Neutrophil (primary cell): ENCODE measurements around the gene CCNT2.

ENCODE experiments used
- H3K27ac ChIP-seq: fragments of 200-600 bp; sonication (generic); 2 replicates; pipeline ENCODE4 v1.5.1; 2016; ENCODE audit warnings: mild to moderate bottlenecking, moderate library complexity
- H3K27me3 ChIP-seq: fragments of 200-600 bp; sonication (generic); 2 replicates; pipeline ENCODE4 v1.6.0; 2016; ENCODE audit warnings: mild to moderate bottlenecking
- H3K36me3 ChIP-seq: fragments of 200-600 bp; sonication (generic); 2 replicates; pipeline ENCODE4 v1.5.1; 2017
- H3K4me1 ChIP-seq, 2 experiments: fragments of 200-600 bp in 1 of 2; sonication (generic) in 1 of 2; 1 replicate in 1 of 2; 2 replicates in 1 of 2; pipeline versions ENCODE4 v1.5.1 to v1.6.1; 2013 to 2016; ENCODE audit warnings: low read depth in 1 of 2, low read length in 1 of 2, mild to moderate bottlenecking in 1 of 2, moderate library complexity in 1 of 2; ENCODE audit not compliant: control insufficient read depth in 1 of 2, insufficient read depth in 1 of 2
- H3K4me3 ChIP-seq, 2 experiments: fragments of 200-600 bp in 1 of 2; sonication (generic) in 1 of 2; 1 replicate in 1 of 2; 2 replicates in 1 of 2; pipeline ENCODE4 v1.5.1; 2013 to 2016; ENCODE audit warnings: low read depth in 1 of 2, low read length in 1 of 2, mild to moderate bottlenecking in 1 of 2, moderate library complexity in 1 of 2
- H3K9me3 ChIP-seq: fragments of 200-600 bp; sonication (generic); 2 replicates; pipeline ENCODE4 v1.5.1; 2016
- TF ChIP-seq, protein P1 (sequence below): fragments of 200-600 bp; sonication (generic); IDR thresholded peaks from 2 replicates; pipeline ENCODE4 v1.5.1; 2016; ENCODE audit warnings: antibody characterized with exemption

CCNT2 gene

DNA sequence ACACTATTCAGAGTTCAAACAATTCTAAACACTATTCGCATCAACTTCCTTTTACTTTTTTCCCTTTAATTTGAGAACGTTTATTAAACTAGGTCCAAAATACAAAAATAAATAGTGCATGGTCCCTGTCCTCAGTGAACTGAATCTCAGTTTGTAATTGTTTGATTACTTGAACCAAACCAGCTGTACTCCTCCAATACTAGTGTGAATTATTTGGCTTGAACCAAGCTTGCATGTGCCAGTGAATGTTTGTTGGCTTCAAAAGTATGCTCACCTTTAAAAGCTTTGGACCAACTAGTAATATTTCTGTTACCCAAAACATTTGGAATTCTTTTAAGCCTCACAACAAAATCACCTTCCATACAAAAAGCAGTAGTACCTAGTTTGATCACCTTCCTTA lies 15.5 kb downstream of the CCNT2 start:
- peak overlapping the region; percentile 34 for H3K27ac ChIP-seq
- H3K9me3 ChIP-seq: no peaks in the 10 kb centered on the region
- H3K36me3 ChIP-seq: peaks cover 25% of the 10 kb centered on the region
- H3K27me3 ChIP-seq: no peaks in the 10 kb centered on the region
- no peak overlapping the region for H3K4me3 ChIP-seq
- TF ChIP-seq, protein P1, sequence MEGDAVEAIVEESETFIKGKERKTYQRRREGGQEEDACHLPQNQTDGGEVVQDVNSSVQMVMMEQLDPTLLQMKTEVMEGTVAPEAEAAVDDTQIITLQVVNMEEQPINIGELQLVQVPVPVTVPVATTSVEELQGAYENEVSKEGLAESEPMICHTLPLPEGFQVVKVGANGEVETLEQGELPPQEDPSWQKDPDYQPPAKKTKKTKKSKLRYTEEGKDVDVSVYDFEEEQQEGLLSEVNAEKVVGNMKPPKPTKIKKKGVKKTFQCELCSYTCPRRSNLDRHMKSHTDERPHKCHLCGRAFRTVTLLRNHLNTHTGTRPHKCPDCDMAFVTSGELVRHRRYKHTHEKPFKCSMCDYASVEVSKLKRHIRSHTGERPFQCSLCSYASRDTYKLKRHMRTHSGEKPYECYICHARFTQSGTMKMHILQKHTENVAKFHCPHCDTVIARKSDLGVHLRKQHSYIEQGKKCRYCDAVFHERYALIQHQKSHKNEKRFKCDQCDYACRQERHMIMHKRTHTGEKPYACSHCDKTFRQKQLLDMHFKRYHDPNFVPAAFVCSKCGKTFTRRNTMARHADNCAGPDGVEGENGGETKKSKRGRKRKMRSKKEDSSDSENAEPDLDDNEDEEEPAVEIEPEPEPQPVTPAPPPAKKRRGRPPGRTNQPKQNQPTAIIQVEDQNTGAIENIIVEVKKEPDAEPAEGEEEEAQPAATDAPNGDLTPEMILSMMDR: no peak
- H3K4me1 ChIP-seq: peaks cover 4 to 13% of the 10 kb centered on the region in 2 experiments

DNA sequence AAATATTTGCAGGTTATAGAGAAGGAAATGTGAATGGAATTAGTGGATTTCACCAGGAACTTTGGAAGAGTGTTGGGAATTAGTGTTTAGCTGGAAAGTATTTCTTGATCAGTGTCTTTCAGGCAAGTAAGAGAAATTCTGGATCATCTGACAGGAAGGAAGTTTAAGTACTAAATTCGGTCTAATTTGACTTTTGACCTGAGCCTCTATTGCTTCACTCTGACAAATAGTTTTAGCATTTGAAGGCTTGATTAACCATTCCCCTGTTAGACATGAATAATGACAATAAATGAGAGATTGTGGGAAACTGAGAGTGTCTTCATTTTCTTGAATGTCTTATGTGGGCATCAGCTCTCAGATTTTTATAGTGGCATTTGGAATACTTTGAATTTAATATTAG lies 16.0 kb downstream of the CCNT2 start:
- TF ChIP-seq, protein P1: no peak
- Histone ChIP-seq H3K27ac (peak overlapping the region; percentile 34), H3K4me3 (no peak overlapping the region), H3K36me3 (peaks cover 30% of the 10 kb centered on the region), H3K27me3 (no peaks in the 10 kb centered on the region), H3K4me1 (peaks cover 4 to 13% of the 10 kb centered on the region in 2 experiments), H3K9me3 (no peaks in the 10 kb centered on the region)

DNA sequence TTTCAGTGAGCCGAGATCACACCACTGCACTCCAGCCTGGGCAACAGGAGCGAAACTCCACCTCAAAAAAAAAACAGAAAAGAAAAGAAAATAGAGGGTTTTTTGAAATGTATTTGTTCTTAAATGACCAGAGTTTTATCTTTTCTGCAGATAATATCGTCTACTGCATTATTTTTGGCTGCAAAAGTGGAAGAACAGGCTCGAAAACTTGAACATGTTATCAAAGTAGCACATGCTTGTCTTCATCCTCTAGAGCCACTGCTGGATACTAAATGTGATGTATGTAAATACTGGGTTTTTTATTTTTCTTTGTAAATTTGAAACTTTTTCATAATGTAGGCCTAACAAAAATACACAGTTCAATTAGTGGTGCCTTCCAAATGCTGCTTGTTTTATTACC lies 18.1 kb downstream of the CCNT2 start:
- Histone ChIP-seq H3K9me3 (no peaks in the 10 kb centered on the region), H3K27ac (no peak overlapping the region), H3K4me1 (peaks cover 4 to 13% of the 10 kb centered on the region in 2 experiments), H3K4me3 (no peak overlapping the region), H3K27me3 (no peaks in the 10 kb centered on the region), H3K36me3 (peaks cover 48% of the 10 kb centered on the region)
- TF ChIP-seq, protein P1: no peak

DNA sequence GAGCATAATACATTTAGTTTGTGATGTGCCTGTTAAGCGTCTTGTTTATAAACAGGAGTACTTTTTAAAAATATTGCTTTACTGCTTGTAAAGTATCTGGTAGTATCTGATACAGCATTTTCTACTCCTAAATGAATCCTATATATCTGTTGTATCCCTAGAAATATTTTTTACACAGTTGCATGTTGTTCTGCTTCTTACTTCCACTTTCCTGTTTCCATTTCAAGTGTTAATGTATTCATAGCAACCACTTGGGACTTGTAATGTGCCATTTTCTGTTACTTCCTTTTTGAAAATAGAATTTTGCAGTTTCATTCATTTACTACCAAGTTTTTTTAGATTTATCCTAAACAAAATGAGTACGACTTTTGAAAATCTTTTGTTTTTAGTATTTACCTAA lies 24.9 kb downstream of the CCNT2 start:
- TF ChIP-seq, protein P1: no peak
- Histone ChIP-seq H3K27ac (peak overlapping the region; percentile 3), H3K4me1 (no peaks in the 10 kb centered on the region), H3K27me3 (no peaks in the 10 kb centered on the region), H3K9me3 (no peaks in the 10 kb centered on the region), H3K36me3 (peaks cover 67% of the 10 kb centered on the region), H3K4me3 (no peak overlapping the region)

DNA sequence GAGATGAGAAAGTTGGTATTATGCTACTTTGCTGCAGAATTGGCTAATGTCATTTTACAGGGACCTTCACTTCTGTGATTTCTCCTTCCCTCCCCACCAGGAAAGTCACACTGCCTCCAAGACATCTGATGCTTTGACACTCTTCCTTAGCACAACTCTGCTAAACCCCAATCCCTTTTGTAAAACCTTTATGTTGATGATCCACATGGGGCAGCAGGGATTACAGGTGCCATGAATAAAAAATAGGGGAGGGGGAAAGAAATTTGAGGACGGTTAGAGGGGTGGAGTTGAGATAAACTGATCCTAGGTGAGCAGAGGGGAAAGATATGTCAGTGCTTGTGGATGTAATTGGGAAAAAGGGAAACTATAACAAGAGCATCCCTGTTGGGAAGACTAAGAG lies 26.4 kb downstream of the CCNT2 start:
- TF ChIP-seq, protein P1: no peak
- no peak overlapping the region for H3K27ac ChIP-seq
- peaks cover 67% of the 10 kb centered on the region for H3K36me3 ChIP-seq
- no peak overlapping the region for H3K4me3 ChIP-seq
- H3K4me1 ChIP-seq: no peaks in the 10 kb centered on the region
- no peaks in the 10 kb centered on the region for H3K9me3 ChIP-seq
- H3K27me3 ChIP-seq: no peaks in the 10 kb centered on the region

DNA sequence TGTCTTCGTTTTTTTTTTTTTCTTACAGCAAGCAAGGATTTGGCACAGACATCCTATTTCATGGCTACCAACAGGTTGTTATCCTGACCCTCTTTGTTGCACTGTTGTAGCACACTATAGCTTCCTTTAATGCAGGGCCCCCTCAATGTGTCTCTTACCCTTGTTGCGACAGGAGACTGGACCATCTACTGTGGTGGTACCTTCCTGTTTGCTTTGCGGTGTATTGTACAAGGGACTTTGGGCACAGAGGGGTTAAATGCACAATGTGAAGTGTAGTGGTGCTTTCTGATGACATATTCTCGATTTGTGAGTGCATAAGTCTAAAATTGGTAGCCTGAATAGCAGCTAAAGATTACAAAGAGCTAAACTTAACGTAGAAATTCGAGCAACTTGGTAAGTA lies 27.5 kb downstream of the CCNT2 start:
- H3K4me3 ChIP-seq: no peak overlapping the region
- no peaks in the 10 kb centered on the region for H3K4me1 ChIP-seq
- no peaks in the 10 kb centered on the region for H3K27me3 ChIP-seq
- no peak overlapping the region for H3K27ac ChIP-seq
- TF ChIP-seq, protein P1: no peak
- no peaks in the 10 kb centered on the region for H3K9me3 ChIP-seq
- peaks cover 65% of the 10 kb centered on the region for H3K36me3 ChIP-seq
